Tibial artery (tissue), 4 donors: Measurements from ENCODE around the gene VPS13A.

ENCODE experiments used
- DNase-seq, 2 donors: peaks; one replicate each; pipeline ENCODE4 v3.0.0-alpha.2; 2019
- H3K27ac ChIP-seq, 2 donors: fragments of 200-600 bp; sonication (generic) in 1 of 2; 1 replicate in 1 of 2; 2 replicates in 1 of 2; pipeline ENCODE4 v1.5.1; 2018 to 2019; ENCODE audit warnings: mild to moderate bottlenecking in 1 of 2
- H3K27me3 ChIP-seq, 2 donors: fragments of 200-600 bp; sonication (generic) in 1 of 2; one replicate each; pipeline versions ENCODE4 v1.5.1 to v1.6.0; 2016 to 2019
- H3K36me3 ChIP-seq, 3 donors: fragments of 200-600 bp; sonication (generic) in 2 of 3; one replicate each; pipeline ENCODE4 v1.5.1; 2016 to 2019; ENCODE audit warnings: mild to moderate bottlenecking in 2 of 3
- H3K4me1 ChIP-seq, 4 donors: fragments of 200-600 bp; sonication (generic) in 2 of 4; 1 replicate in 3 of 4; 2 replicates in 1 of 4; pipeline ENCODE4 v1.5.1; 2016 to 2019
- H3K4me3 ChIP-seq, 2 donors: fragments of 200-600 bp; sonication (generic) in 1 of 2; 1 replicate in 1 of 2; 2 replicates in 1 of 2; pipeline ENCODE4 v1.5.1; 2018 to 2019; ENCODE audit warnings: mild to moderate bottlenecking in 2 of 2
- H3K9me3 ChIP-seq, 3 donors: fragments of 200-600 bp; sonication (generic) in 1 of 3; one replicate each; pipeline ENCODE4 v1.5.1; 2016 to 2019
- CTCF ChIP-seq, 2 experiments: fragments of 200-600 bp in 1 of 2; fragments of 450-650 bp in 1 of 2; IDR thresholded peaks; one replicate each; pipeline ENCODE4 v1.5.1; 2017 to 2019; ENCODE audit warnings: antibody characterized with exemption in 2 of 2, mild to moderate bottlenecking in 1 of 2, moderate library complexity in 1 of 2
- intact Hi-C: fragments of 100-400 bp; cut with DNase I; formaldehyde crosslinking; loops from one replicate; pipeline ENCODE4 v1.15.0; 2023; ENCODE audit warnings: low total_unique reads

The VPS13A gene

GRCh38 chr9:77456829-77457437 is 279.6 kb downstream of the VPS13A start:
- Histone ChIP-seq H3K4me1 (peaks cover 0 to 9% (median 4%) of the 10 kb centered on the region in 4 donors), H3K36me3 (no peaks in the 10 kb centered on the region), H3K4me3 (no peak overlapping the region), H3K9me3 (no peaks in the 10 kb centered on the region), H3K27me3 (no peaks in the 10 kb centered on the region), H3K27ac (no peak overlapping the region)
- peak; percentile 78 to 93 for TF ChIP-seq CTCF (IDR thresholded peaks at IDR 0.05)
- intact Hi-C loops = no loop called here
- peak; percentile 90 to 91 for DNase-seq

GRCh38 chr9:77457916-77458592 is 280.7 kb downstream of the VPS13A start:
- no peak overlapping the region for H3K4me3 ChIP-seq
- no peaks in the 10 kb centered on the region for H3K36me3 ChIP-seq
- H3K27ac ChIP-seq = no peak overlapping the region
- H3K27me3 ChIP-seq = no peaks in the 10 kb centered on the region
- peak; percentile 60 to 89 for TF ChIP-seq CTCF (IDR thresholded peaks at IDR 0.05)
- intact Hi-C loops = no loop called here
- peak in 1 of 2 donors; percentile 52 for DNase-seq
- H3K4me1 ChIP-seq = peaks cover 0 to 9% (median 4%) of the 10 kb centered on the region in 4 donors
- H3K9me3 ChIP-seq = no peaks in the 10 kb centered on the region

GRCh38 chr9:77460938-77461337 is 283.6 kb downstream of the VPS13A start:
- Histone ChIP-seq H3K36me3 (no peaks in the 10 kb centered on the region), H3K27ac (no peak overlapping the region), H3K4me3 (no peak overlapping the region), H3K4me1 (peaks cover 0 to 9% (median 4%) of the 10 kb centered on the region in 4 donors), H3K9me3 (no peaks in the 10 kb centered on the region), H3K27me3 (no peaks in the 10 kb centered on the region)
- intact Hi-C loops = loop anchor here (10.0 kb wide), 1 partner anchor 194 kb away; no protein-coding TSS in a partner anchor
- no peak for TF ChIP-seq CTCF (IDR thresholded peaks at IDR 0.05)
- no peak for DNase-seq

DNA sequence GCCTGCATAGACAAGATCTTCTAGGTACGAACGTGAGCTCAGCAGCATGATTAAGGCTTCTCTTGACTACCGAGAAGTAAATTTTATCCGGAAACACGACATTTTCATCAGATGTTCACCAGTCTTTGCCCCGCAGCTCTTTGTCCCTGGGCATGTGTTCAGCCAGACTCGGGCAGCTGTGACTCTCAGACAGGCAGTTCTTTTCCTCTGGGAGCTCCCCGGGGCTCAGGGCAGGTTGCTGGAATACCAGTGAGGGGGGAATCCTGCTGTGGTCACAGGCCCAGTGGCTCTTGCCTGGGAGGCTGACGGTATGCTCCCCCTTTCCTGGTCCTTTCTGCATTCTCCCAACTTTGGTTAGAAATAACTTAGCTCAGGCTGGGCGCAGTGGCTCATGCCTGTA is 284.7 kb downstream of the VPS13A start:
- Histone ChIP-seq H3K36me3 (no peaks in the 10 kb centered on the region), H3K9me3 (no peaks in the 10 kb centered on the region), H3K27me3 (no peaks in the 10 kb centered on the region), H3K4me1 (peaks cover 0 to 9% (median 4%) of the 10 kb centered on the region in 4 donors), H3K4me3 (no peak overlapping the region), H3K27ac (no peak overlapping the region)
- no peak for TF ChIP-seq CTCF (IDR thresholded peaks at IDR 0.05)
- intact Hi-C loops = loop anchor here (10.0 kb wide), 1 partner anchor 193 kb away; no protein-coding TSS in a partner anchor
- no peak for DNase-seq

- H3K4me1 ChIP-seq = peaks cover 0 to 2% (median under 1%) of the 10 kb centered on the region in 4 donors
- no peaks in the 10 kb centered on the region for H3K9me3 ChIP-seq
- no peaks in the 10 kb centered on the region for H3K36me3 ChIP-seq
- no peak for DNase-seq
- intact Hi-C loops = loop anchor here (10.0 kb wide), 1 partner anchor 192 kb away; no protein-coding TSS in a partner anchor
- H3K4me3 ChIP-seq = no peak overlapping the region
- H3K27me3 ChIP-seq = no peaks in the 10 kb centered on the region
- no peak for TF ChIP-seq CTCF (IDR thresholded peaks at IDR 0.05)
- H3K27ac ChIP-seq = no peak overlapping the region
Measured at GRCh38 chr9:77463151-77463550, 285.8 kb downstream of the VPS13A start.
